HG02870 (cell line): ENCODE results near the gene PTCD2.

Source experiments
- ATAC-seq: cut with Tn5 transposase; IDR thresholded peaks from one replicate; pipeline ENCODE4 v1.9.1; 2021; ENCODE audit warnings: mild to moderate bottlenecking, moderate library complexity; ENCODE audit not compliant: unreplicated experiment

Gene PTCD2

GRCh38 chr5:72408603-72409002 lies 88.4 kb downstream of the PTCD2 start:
- no peak for ATAC-seq

DNA sequence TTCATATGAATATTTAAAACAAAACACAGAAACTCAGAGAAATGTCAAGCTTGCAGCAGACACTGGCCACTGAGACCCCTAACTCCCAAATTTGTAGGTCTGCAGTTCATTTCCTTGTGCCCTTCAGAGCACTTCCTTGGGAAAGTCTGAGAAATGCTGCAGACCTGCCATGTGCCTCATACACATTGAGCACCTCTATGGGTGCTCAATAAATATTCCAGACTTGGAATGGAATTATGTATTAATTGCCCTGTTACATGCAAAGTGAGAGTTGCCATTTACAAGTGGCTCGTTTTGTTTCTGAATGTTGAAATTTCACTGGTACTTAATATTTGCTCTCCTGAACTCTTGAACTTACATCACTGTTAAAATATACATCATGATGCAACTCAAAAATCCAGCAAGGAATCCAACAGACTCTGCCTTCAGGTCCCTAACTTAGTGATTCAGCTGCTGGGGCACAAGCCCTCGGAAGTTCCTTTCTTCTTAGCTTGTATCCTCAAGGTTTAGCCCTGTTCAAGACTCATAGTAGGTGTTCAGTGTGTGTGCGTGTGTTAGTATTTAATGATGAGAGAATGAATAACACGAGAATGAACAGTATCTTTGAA lies 90.6 kb downstream of the PTCD2 start:
- ATAC-seq = no peak

- no peak for ATAC-seq
These were observed 92.3 kb downstream of the PTCD2 start for GRCh38 chr5:72412283-72413055.

DNA sequence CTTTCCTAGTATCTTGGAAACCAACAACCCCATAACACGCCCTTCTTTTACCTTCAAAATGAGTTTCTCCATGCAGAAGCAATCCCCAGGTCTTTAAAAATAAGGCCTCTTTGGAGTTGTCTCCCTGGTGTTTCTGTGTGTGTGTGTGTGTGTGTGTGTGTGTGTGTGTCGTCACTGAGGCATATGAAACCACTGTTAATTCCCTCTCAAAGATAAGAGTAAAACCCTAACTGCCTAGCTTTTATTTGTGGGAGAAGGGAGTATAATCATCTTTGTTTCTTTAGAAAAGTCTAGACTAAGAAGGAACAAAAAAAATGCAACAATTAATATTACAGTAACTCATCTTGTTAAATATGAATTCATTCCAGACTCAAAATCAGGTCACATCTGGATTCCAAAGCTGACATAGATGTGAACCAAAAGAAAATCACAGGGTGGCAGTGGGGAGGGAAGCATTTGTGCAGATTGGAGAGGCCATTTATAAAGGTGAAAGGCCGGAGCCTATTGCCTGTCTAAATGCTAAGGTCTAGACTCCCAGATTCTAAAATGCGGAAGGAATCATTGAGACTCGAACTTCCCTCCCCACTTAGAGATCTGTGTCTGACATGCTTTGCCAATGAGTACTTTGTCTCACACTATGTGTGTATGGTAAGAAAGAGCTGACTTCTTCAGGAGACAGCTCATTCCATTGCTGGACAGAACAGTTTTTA lies 95.6 kb downstream of the PTCD2 start:
- ATAC-seq = no peak

DNA sequence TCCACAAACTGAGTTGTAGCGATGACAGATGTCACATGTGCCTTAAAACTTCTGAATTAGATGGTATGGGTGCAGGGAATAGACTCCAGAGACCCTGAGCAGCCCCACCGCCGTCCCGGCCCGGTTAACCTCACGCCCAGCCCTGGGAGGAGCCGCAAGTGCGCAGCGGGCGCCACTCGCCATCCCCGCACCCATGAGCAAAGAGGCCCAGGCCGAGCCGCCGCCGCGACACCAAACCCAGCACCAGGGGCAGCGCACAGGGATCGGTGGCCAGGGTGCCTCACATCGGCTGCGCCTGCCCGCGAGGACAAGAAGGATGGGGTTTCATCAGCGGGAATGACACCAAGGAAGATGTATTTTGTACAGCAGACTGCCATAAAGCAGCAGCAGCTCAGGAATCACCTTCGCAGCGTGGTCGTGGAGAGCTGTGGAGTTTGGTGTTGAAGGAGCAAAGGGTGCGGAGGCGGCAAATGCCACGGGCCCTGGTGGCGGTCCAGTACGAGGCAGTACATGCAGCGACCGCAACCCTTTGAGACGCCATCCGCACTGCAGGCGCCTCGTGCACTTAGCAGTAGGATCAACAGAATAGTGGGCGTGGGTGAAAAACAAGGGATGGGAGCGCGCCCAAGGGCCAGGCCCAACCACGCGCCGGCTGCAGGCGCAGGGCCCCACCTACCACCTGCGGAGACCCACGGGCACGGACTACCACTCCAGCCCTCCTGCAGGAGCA lies 97.3 kb downstream of the PTCD2 start:
- ATAC-seq = no peak
